IMR-90 (cell line): ENCODE data around the gene MSI2. TPM values are rescaled to one million over a fixed set of nuclear protein-coding genes. Genes with fewer than 3 reads are reported as not detected.

ENCODE experiments used
- ATAC-seq: fragments of 200-7000 bp; cut with Tn5 transposase; 2 replicates; pipeline ENCODE4 v1.9.1; 2020; ENCODE audit warnings: low read depth, mild to moderate bottlenecking, moderate library complexity
- BruUV-seq: library from RNA; stranded (reverse); fragments of 400-500 nt; replicated peaks from 2 replicates; lab custom pipeline; 2021; lab: Mats Ljungman, UMichigan
- CTCF ChIA-PET: fragments of 300-600 bp; formaldehyde crosslinking; extraction: SDS; loops from one replicate; lab custom pipeline; 2021; ENCODE audit warnings: antibody characterized with exemption; lab: Yijun Ruan, JAX
- POLR2A ChIA-PET: fragments of 300-600 bp; sonication (Branson Sonifier 250); formaldehyde crosslinking; loops from one replicate; lab custom pipeline; 2022; ENCODE audit warnings: antibody characterized with exemption; ENCODE audit not compliant: unreplicated experiment; lab: Charles Lee
- DNase-seq: peaks from one replicate; pipeline ENCODE4 v3.0.0; 2013
- H2AFZ ChIP-seq: replicated peaks from 2 replicates; pipeline ENCODE3; 2013; ENCODE audit warnings: low read length, mild to moderate bottlenecking; ENCODE audit not compliant: poor library complexity
- H2AK5ac ChIP-seq: 2 replicates; pipeline ENCODE4 v1.6.1; 2013; ENCODE audit warnings: low read depth, low read length, inconsistent platforms
- H2AK9ac ChIP-seq: replicated peaks from 2 replicates; pipeline ENCODE3; 2013; ENCODE audit warnings: mild to moderate bottlenecking, low read depth, low read length, moderate library complexity; ENCODE audit not compliant: poor library complexity
- H2BK120ac ChIP-seq: 2 replicates; pipeline ENCODE4 v1.6.1; 2013; ENCODE audit warnings: low read depth, low read length, inconsistent platforms
- H2BK15ac ChIP-seq: 3 replicates; pipeline ENCODE4 v1.6.1; 2013; ENCODE audit warnings: low read depth, low read length, inconsistent platforms
- H2BK20ac ChIP-seq: 2 replicates; pipeline ENCODE4 v1.6.1; 2013; ENCODE audit warnings: low read depth, mild to moderate bottlenecking, inconsistent platforms, low read length, moderate library complexity
- H2BK5ac ChIP-seq: 2 replicates; pipeline ENCODE4 v1.6.1; 2013; ENCODE audit warnings: mild to moderate bottlenecking, low read depth, low read length, inconsistent platforms; ENCODE audit not compliant: poor library complexity, severe bottlenecking
- H3K14ac ChIP-seq: replicated peaks from 2 replicates; pipeline ENCODE4 v1.6.1; 2013; ENCODE audit warnings: low read depth, low read length, inconsistent platforms
- H3K18ac ChIP-seq: 2 replicates; pipeline ENCODE4 v1.6.1; 2013; ENCODE audit warnings: low read depth, low read length, control low read depth
- H3K23ac ChIP-seq: 2 replicates; pipeline ENCODE4 v1.6.1; 2013; ENCODE audit warnings: low read depth, low read length, inconsistent platforms
- H3K27ac ChIP-seq: 2 replicates; pipeline ENCODE4 v1.5.1; 2013; ENCODE audit warnings: mild to moderate bottlenecking, control low read depth, low read length; ENCODE audit not compliant: insufficient read depth
- H3K27me3 ChIP-seq: 2 replicates; pipeline ENCODE4 v1.6.1; 2013; ENCODE audit warnings: low read length; ENCODE audit not compliant: control insufficient read depth, insufficient read depth
- H3K36me3 ChIP-seq: 2 replicates; pipeline ENCODE4 v1.6.1; 2013; ENCODE audit warnings: low read length, mixed read lengths; ENCODE audit not compliant: control insufficient read depth, insufficient read depth
- H3K4ac ChIP-seq: 2 replicates; pipeline ENCODE4 v1.6.1; 2013; ENCODE audit warnings: low read depth, low read length, inconsistent platforms
- H3K4me1 ChIP-seq: 2 replicates; pipeline ENCODE4 v1.6.1; 2013; ENCODE audit warnings: low read length, mixed read lengths; ENCODE audit not compliant: control insufficient read depth, insufficient read depth
- H3K4me2 ChIP-seq: 2 replicates; pipeline ENCODE4 v1.6.1; 2013; ENCODE audit warnings: low read depth, mild to moderate bottlenecking, control low read depth, low read length, moderate library complexity
- H3K4me3 ChIP-seq: 2 replicates; pipeline ENCODE4 v1.5.1; 2013; ENCODE audit warnings: low read depth, mild to moderate bottlenecking, control low read depth, low read length, moderate library complexity; ENCODE audit not compliant: insufficient read depth
- H3K56ac ChIP-seq: 2 replicates; pipeline ENCODE4 v1.6.1; 2013; ENCODE audit warnings: low read length, inconsistent platforms; ENCODE audit not compliant: insufficient read depth; ENCODE audit errors: extremely low read depth
- H3K79me1 ChIP-seq, 2 experiments: 2 replicates each; pipeline ENCODE4 v1.6.1; 2013; ENCODE audit warnings: low read length in 2 of 2, inconsistent platforms in 1 of 2, low read depth in 1 of 2
- H3K9ac ChIP-seq: 2 replicates; pipeline ENCODE4 v1.6.1; 2013; ENCODE audit warnings: low read depth, low read length, control low read depth
- H3K9me1 ChIP-seq: 2 replicates; pipeline ENCODE4 v1.6.1; 2013; ENCODE audit warnings: low read length, inconsistent platforms; ENCODE audit not compliant: insufficient read depth
- H3K9me3 ChIP-seq: 2 replicates; pipeline ENCODE4 v1.6.1; 2013; ENCODE audit warnings: low read length; ENCODE audit not compliant: control insufficient read depth, insufficient read depth
- H4K20me1 ChIP-seq: 2 replicates; pipeline ENCODE4 v1.6.1; 2013; ENCODE audit warnings: low read length, inconsistent platforms; ENCODE audit not compliant: insufficient read depth
- H4K5ac ChIP-seq: 2 replicates; pipeline ENCODE4 v1.6.1; 2013; ENCODE audit warnings: mild to moderate bottlenecking, low read depth, low read length, control low read depth
- H4K8ac ChIP-seq, 2 experiments: 2 replicates each; pipeline ENCODE4 v1.6.1; 2013; ENCODE audit warnings: low read depth in 2 of 2, low read length in 2 of 2, control low read depth in 1 of 2, inconsistent platforms in 1 of 2
- H4K91ac ChIP-seq: 2 replicates; pipeline ENCODE4 v1.6.1; 2013; ENCODE audit warnings: low read depth, low read length, inconsistent platforms; ENCODE audit not compliant: insufficient read depth
- MAFK ChIP-seq: IDR thresholded peaks from 2 replicates; pipeline ENCODE4 v1.6.1; 2012; ENCODE audit warnings: low read depth, low read length, improper control_type of control experiment
- RAD21 ChIP-seq: IDR thresholded peaks from 2 replicates; pipeline ENCODE4 v1.6.1; 2012; ENCODE audit warnings: low read length, improper control_type of control experiment
- SMC3 ChIP-seq: fragments of 150-350 bp; IDR thresholded peaks from 2 replicates; pipeline ENCODE4 v1.6.1; 2016; ENCODE audit warnings: low read depth, mild to moderate bottlenecking, antibody characterized with exemption, low read length, moderate library complexity
- WGBS, 2 experiments: methylation state at CpG; one replicate each; pipeline versions ENCODE4 v1.1.5 to v1.1.7; 2013; ENCODE audit warnings: missing lambda C conversion rate in 2 of 2; ENCODE audit not compliant: insufficient read length in 1 of 2; ENCODE audit errors: extremely low coverage in 2 of 2; 5-methylcytosine and 5-hydroxymethylcytosine counted together
- dilution Hi-C: fragments of 300-500 bp; cut with HindIII; formaldehyde crosslinking; loops from one replicate; pipeline ENCODE4 v1.14.3; 2018; ENCODE audit warnings: low sequenced_read_pairs; ENCODE audit not compliant: unreplicated experiment
- in situ Hi-C: fragments of 300-500 bp; cut with MboI; formaldehyde crosslinking; loops from 3 replicates; pipeline ENCODE4 v1.14.3; 2019; ENCODE audit warnings: low sequenced_read_pairs, inconsistent platforms, mixed read lengths
- intact Hi-C: fragments of 100-400 bp; cut with micrococcal nuclease; formaldehyde crosslinking; loops from 2 replicates; pipeline ENCODE4 v1.10.0; 2022
- polyA plus RNA-seq, 3 experiments: library from polyadenylated mRNA; depleted of rRNA; stranded (reverse); fragments of >200 nt; gene quantifications; 2 replicates each; pipeline ENCODE4 v1.2.3, GENCODE V29; 2012; ENCODE audit warnings: low replicate concordance in 1 of 3
- total RNA-seq: library from RNA; depleted of rRNA; stranded (reverse); fragments of >200 nt; gene quantifications from 2 replicates; pipeline ENCODE4 v1.2.3, GENCODE V29; 2012

Gene MSI2
- total and polyA plus RNA-seq, 2 of the 4 experiments (the other 2 are of a cell fraction) = 13.0 to 16.0 TPM

DNA sequence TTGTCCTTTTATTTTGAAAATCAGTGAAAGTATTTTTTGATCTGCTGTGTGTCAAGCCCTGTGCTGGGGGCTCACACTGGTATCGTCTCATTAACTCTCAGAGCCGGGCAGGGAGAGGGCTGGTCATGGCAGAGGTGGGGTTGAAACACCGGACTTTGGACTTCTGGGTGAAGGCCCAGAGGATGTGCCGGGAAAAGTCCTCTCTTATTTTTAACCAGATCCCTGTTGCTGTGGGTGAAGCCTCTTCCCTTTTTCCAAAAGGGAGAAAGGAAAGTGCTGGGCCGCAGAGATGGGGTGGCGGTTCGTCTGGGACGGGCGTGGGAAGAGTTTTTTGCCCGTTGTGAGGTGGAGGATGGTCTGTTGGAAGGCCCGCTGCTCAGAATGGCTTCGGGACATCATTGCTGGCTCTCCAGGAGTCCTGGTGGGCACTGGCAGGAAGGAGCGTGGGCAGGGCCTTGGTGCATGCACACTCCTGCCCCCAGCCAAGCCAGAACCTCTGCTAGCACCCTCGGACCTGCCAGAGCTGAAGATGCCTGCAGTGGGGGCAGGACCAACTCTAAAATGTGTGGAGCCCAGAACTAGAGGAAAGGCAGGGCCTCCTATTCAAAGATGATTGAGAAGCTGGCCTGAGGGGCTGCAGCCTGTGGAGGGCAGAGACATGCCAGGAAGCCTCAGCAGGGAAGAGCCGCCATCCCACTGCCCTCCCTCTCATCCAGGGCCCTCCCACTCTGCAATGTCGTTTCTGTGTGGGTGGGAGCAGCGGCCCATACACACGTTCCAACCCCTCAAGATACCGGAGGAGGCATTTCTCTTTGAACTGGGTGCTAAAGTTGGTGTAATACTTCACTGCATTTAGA is 275.6 kb downstream of the MSI2 start:
- H2BK15ac ChIP-seq = no peak overlapping the region; the same call in 2 of the 3 replicates
- CTCF ChIA-PET = no interaction called here
- no peak overlapping the region for H4K8ac ChIP-seq
- H3K56ac ChIP-seq = no peak overlapping the region
- no peak overlapping the region for H3K18ac ChIP-seq
- H3K4me3 ChIP-seq = no peak overlapping the region
- H3K36me3 ChIP-seq = no peaks in the 10 kb centered on the region
- ATAC-seq (no peak), DNase-seq (no peak)
- no peak overlapping the region for H4K5ac ChIP-seq
- no peaks in the 10 kb centered on the region for H3K27me3 ChIP-seq
- intact Hi-C loops = no loop called here
- no peak overlapping the region for H3K23ac ChIP-seq
- TF ChIP-seq RAD21 (no peak), MAFK (no peak), SMC3 (no peak)
- peak overlapping the region; percentile 20; the same call in 1 of the 2 replicates for H2AK5ac ChIP-seq
- H2AK9ac ChIP-seq = peak overlapping the region; percentile 31
- H3K4ac ChIP-seq = no peak overlapping the region; the same call in 1 of the 2 replicates
- H3K9me3 ChIP-seq = no peaks in the 10 kb centered on the region
- dilution Hi-C loops = no loop called here
- peak overlapping the region; percentile 43; the same call in 1 of the 2 replicates for H2BK120ac ChIP-seq
- no peak overlapping the region; the same call in 1 of the 2 replicates for H2BK20ac ChIP-seq
- in situ Hi-C loops = no loop called here
- POLR2A ChIA-PET = interaction anchor here (0.6 kb wide), 1 partner anchor 49 kb away, joined by 3 read pairs; no protein-coding TSS in a partner anchor
- 0 out of 4 replicates have a peak, but pooled peaks cover 0 to 8% of the 10 kb centered on the region in 2 experiments for H3K79me1 ChIP-seq
- H3K9ac ChIP-seq = no peak overlapping the region
- BruUV-seq = no TSS peak
- peaks cover 29% of the 10 kb centered on the region for H3K9me1 ChIP-seq
- no peak overlapping the region for H3K14ac ChIP-seq
- H3K27ac ChIP-seq = no peak overlapping the region
- WGBS, 2 experiments = 72% methylated on average over 3 of the region's 19 CpGs; no CpG with 5 or more reads in 1 of the 2 experiments
- no peak overlapping the region for H2AFZ ChIP-seq
- H4K20me1 ChIP-seq = no peaks in the 10 kb centered on the region
- H4K91ac ChIP-seq = no peak overlapping the region; the same call in 1 of the 2 replicates
- no peak overlapping the region for H2BK5ac ChIP-seq
- no peak overlapping the region for H3K4me2 ChIP-seq
- H3K4me1 ChIP-seq = peaks cover 19% of the 10 kb centered on the region
